CD14-positive monocyte (primary cell): Measurements from ENCODE around the gene TAF4. TPM values are rescaled to one million over a fixed set of nuclear protein-coding genes. Genes with fewer than 3 reads are reported as not detected.

Experiments used
- DNase-seq, 3 donors: peaks; one replicate each; pipeline ENCODE4 v3.0.0-alpha.2; 2011 to 2022
- H2AFZ ChIP-seq: 2 replicates; pipeline ENCODE4 v1.6.0; 2012; ENCODE audit warnings: mild to moderate bottlenecking, low read depth, low read length, inconsistent platforms; ENCODE audit not compliant: insufficient read depth, poor library complexity, severe bottlenecking
- H3K27ac ChIP-seq, 2 donors: 1 replicate in 1 of 2; 2 replicates in 1 of 2; pipeline ENCODE4 v1.5.1; 2012 to 2013; ENCODE audit warnings: low read length in 2 of 2, control low read depth in 1 of 2, inconsistent platforms in 1 of 2, low read depth in 1 of 2, mild to moderate bottlenecking in 1 of 2
- H3K27me3 ChIP-seq, 2 donors: one replicate each; pipeline versions ENCODE4 v1.6.0 to v1.6.1; 2011 to 2013; ENCODE audit warnings: low read length in 2 of 2; ENCODE audit not compliant: control insufficient read depth in 2 of 2, insufficient read depth in 2 of 2
- H3K36me3 ChIP-seq, 2 donors: replicated peaks in 1 of 2; 1 replicate in 1 of 2; 2 replicates in 1 of 2; pipeline versions ENCODE4 v1.5.1 to v1.6.1; 2012 to 2013; ENCODE audit warnings: low read length in 2 of 2, control low read depth in 1 of 2, inconsistent platforms in 1 of 2, mild to moderate bottlenecking in 1 of 2; ENCODE audit not compliant: insufficient read depth in 2 of 2, control insufficient read depth in 1 of 2
- H3K4me1 ChIP-seq, 2 donors: 1 replicate in 1 of 2; 2 replicates in 1 of 2; pipeline versions ENCODE4 v1.5.1 to v1.6.1; 2012 to 2013; ENCODE audit warnings: low read length in 2 of 2, control low read depth in 1 of 2, inconsistent platforms in 1 of 2, mild to moderate bottlenecking in 1 of 2, moderate library complexity in 1 of 2; ENCODE audit not compliant: insufficient read depth in 2 of 2, control insufficient read depth in 1 of 2
- H3K4me2 ChIP-seq: replicated peaks from 2 replicates; pipeline ENCODE3; 2012; ENCODE audit warnings: low read length, moderate library complexity, mild to moderate bottlenecking; ENCODE audit not compliant: poor library complexity, severe bottlenecking; ENCODE audit errors: extremely low read depth
- H3K4me3 ChIP-seq, 3 experiments: fragments of 200-600 bp in 1 of 3; sonication (generic) in 1 of 3; replicated peaks in 1 of 3; 1 replicate in 2 of 3; 2 replicates in 1 of 3; pipeline ENCODE4 v1.5.1; 2011 to 2013; ENCODE audit warnings: low read length in 3 of 3, mild to moderate bottlenecking in 3 of 3, control low read depth in 2 of 3, low read depth in 2 of 3, inconsistent platforms in 1 of 3, moderate library complexity in 1 of 3
- H3K79me2 ChIP-seq: 2 replicates; pipeline ENCODE4 v1.6.0; 2012; ENCODE audit warnings: mild to moderate bottlenecking, control low read depth, inconsistent platforms, low read length, moderate library complexity; ENCODE audit not compliant: insufficient read depth
- H3K9ac ChIP-seq: 2 replicates; pipeline ENCODE4 v1.6.0; 2017; ENCODE audit warnings: low read length, mild to moderate bottlenecking; ENCODE audit not compliant: insufficient read depth, poor library complexity, severe bottlenecking
- H3K9me3 ChIP-seq, 2 donors: replicated peaks in 1 of 2; 1 replicate in 1 of 2; 2 replicates in 1 of 2; pipeline versions ENCODE4 v1.5.1 to v1.6.1; 2012 to 2013; ENCODE audit warnings: low read length in 2 of 2, control low read depth in 1 of 2; ENCODE audit not compliant: control insufficient read depth in 1 of 2, insufficient read depth in 1 of 2
- H4K20me1 ChIP-seq: 2 replicates; pipeline ENCODE4 v1.6.0; 2012; ENCODE audit warnings: mild to moderate bottlenecking, low read length, control low read depth, moderate library complexity; ENCODE audit not compliant: insufficient read depth
- H3K27ac Mint-ChIP-seq, 7 donors: one replicate each; pipeline ENCODE4 v1.8.0; 2020; ENCODE audit warnings: mild to moderate bottlenecking in 7 of 7, mixed read lengths in 7 of 7, moderate library complexity in 6 of 7, inconsistent platforms in 2 of 7
- H3K27me3 Mint-ChIP-seq, 3 donors: one replicate each; pipeline ENCODE4 v1.8.0; 2021 to 2022; ENCODE audit warnings: low read depth in 3 of 3, mild to moderate bottlenecking in 3 of 3, mixed read lengths in 3 of 3, moderate library complexity in 3 of 3, inconsistent platforms in 1 of 3
- H3K36me3 Mint-ChIP-seq, 2 donors: one replicate each; pipeline ENCODE4 v1.8.0; 2020; ENCODE audit warnings: mixed read lengths in 2 of 2, inconsistent platforms in 1 of 2, mild to moderate bottlenecking in 1 of 2
- H3K4me1 Mint-ChIP-seq: one replicate; pipeline ENCODE4 v1.8.0; 2020; ENCODE audit warnings: mild to moderate bottlenecking, mixed read lengths
- H3K4me3 Mint-ChIP-seq, 2 donors: one replicate each; pipeline ENCODE4 v1.8.0; 2020; ENCODE audit warnings: mild to moderate bottlenecking in 2 of 2, mixed read lengths in 2 of 2, moderate library complexity in 1 of 2
- H3K9me3 Mint-ChIP-seq, 7 donors: one replicate each; pipeline ENCODE4 v1.8.0; 2020 to 2022; ENCODE audit warnings: mixed read lengths in 7 of 7, mild to moderate bottlenecking in 6 of 7, moderate library complexity in 6 of 7, inconsistent platforms in 2 of 7
- WGBS: methylation state at CpG from one replicate; pipeline ENCODE4 v1.1.5; 2013; ENCODE audit warnings: missing lambda C conversion rate; ENCODE audit not compliant: insufficient coverage; 5-methylcytosine and 5-hydroxymethylcytosine counted together
- intact Hi-C, 2 donors: fragments of 100-400 bp; cut with micrococcal nuclease; formaldehyde crosslinking; loops; one replicate each; pipeline versions ENCODE4 v1.15.0 to v1.15.1; 2023
- polyA plus RNA-seq, 3 donors: library from polyadenylated mRNA; depleted of rRNA in 1 of 3; unstranded in 2 of 3; stranded (reverse) in 1 of 3; fragments of 300-500 nt in 2 of 3; fragments of >200 nt in 1 of 3; fragmentation: Illumina TruSeq in 2 of 3; gene quantifications; 1 replicate in 2 of 3; 2 replicates in 1 of 3; pipeline ENCODE4 v1.2.3, GENCODE V29; 2012 to 2021
- TF ChIP-seq, protein P1 (sequence below): fragments of 200-600 bp; IDR thresholded peaks from one replicate; pipeline ENCODE4 v1.8.0; 2022; ENCODE audit warnings: antibody characterized with exemption, mild to moderate bottlenecking

TAF4 gene
- polyA plus RNA-seq, 3 donors, result 0.48 to 14.9 (median 0.99) TPM

DNA sequence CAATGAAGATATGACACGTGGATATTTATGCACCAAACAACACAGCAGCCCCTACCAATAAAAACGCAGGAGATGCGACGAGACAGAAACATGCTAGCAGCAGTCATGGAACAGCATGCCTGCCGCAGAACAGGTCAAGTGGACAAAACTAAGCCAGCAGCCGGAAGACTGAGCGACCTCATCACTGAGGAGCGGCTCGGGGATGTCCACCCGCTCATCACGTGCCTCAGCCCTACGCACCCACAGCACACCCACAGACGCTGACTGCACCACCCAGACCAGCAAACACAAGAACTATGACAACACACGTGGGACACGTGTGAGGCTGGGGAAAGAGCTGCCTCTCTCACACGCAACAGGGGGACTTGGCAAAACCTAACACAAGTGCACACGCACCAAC lies 81.7 kb downstream of the TAF4 start:
- H3K4me1 Mint-ChIP-seq, result peaks cover 15% of the 10 kb centered on the region
- Histone ChIP-seq H3K27ac (peak overlapping the region; percentile 33 to 69), H2AFZ (no peak overlapping the region), H3K4me3 (no peak overlapping the region), H3K79me2 (no peaks in the 10 kb centered on the region), H4K20me1 (peaks cover 7% of the 10 kb centered on the region), H3K36me3 (peaks cover 28 to 53% of the 10 kb centered on the region in 2 donors), H3K9ac (no peak overlapping the region), H3K27me3 (no peaks in the 10 kb centered on the region), H3K9me3 (peaks cover 2 to 28% of the 10 kb centered on the region in 2 donors), H3K4me2 (no peak overlapping the region), H3K4me1 (peaks cover 5 to 12% of the 10 kb centered on the region in 2 donors)
- DNase-seq, result no peak
- intact Hi-C loops, result no loop called here
- H3K36me3 Mint-ChIP-seq, result peaks cover 47 to 72% of the 10 kb centered on the region in 2 donors
- no peak overlapping the region for H3K4me3 Mint-ChIP-seq
- peak overlapping the region in 6 of 7 donors; percentile 37 to 91 (median 76) for H3K27ac Mint-ChIP-seq
- peaks cover 0 to 2% (median 1%) of the 10 kb centered on the region in 3 donors for H3K27me3 Mint-ChIP-seq
- H3K9me3 Mint-ChIP-seq, result peaks cover 2 to 11% (median 10%) of the 10 kb centered on the region in 7 donors
- TF ChIP-seq, protein P1, sequence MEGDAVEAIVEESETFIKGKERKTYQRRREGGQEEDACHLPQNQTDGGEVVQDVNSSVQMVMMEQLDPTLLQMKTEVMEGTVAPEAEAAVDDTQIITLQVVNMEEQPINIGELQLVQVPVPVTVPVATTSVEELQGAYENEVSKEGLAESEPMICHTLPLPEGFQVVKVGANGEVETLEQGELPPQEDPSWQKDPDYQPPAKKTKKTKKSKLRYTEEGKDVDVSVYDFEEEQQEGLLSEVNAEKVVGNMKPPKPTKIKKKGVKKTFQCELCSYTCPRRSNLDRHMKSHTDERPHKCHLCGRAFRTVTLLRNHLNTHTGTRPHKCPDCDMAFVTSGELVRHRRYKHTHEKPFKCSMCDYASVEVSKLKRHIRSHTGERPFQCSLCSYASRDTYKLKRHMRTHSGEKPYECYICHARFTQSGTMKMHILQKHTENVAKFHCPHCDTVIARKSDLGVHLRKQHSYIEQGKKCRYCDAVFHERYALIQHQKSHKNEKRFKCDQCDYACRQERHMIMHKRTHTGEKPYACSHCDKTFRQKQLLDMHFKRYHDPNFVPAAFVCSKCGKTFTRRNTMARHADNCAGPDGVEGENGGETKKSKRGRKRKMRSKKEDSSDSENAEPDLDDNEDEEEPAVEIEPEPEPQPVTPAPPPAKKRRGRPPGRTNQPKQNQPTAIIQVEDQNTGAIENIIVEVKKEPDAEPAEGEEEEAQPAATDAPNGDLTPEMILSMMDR, result no peak
- 90% methylated on average over 13 of the region's 17 CpGs for WGBS

- intact Hi-C loops, result no loop called here
- H3K27me3 Mint-ChIP-seq, result peaks cover 0 to 2% (median 1%) of the 10 kb centered on the region in 3 donors
- no peak overlapping the region for H3K4me2 ChIP-seq
- H3K9me3 Mint-ChIP-seq, result peaks cover 2 to 13% (median 10%) of the 10 kb centered on the region in 7 donors
- no peaks in the 10 kb centered on the region for H3K79me2 ChIP-seq
- no peak overlapping the region for H2AFZ ChIP-seq
- no peak overlapping the region for H3K4me3 ChIP-seq
- peaks cover 7 to 35% of the 10 kb centered on the region in 2 donors for H3K9me3 ChIP-seq
- H4K20me1 ChIP-seq, result peaks cover 7% of the 10 kb centered on the region
- 100% methylated on average over 7 of the region's 11 CpGs for WGBS
- peak overlapping the region in 3 of 7 donors; percentile 22 to 75 (median 38) for H3K27ac Mint-ChIP-seq
- H3K27ac ChIP-seq, result no peak overlapping the region
- peaks cover 24 to 51% of the 10 kb centered on the region in 2 donors for H3K36me3 ChIP-seq
- H3K36me3 Mint-ChIP-seq, result peaks cover 40 to 70% of the 10 kb centered on the region in 2 donors
- no peak overlapping the region for H3K4me3 Mint-ChIP-seq
- no peak overlapping the region for H3K9ac ChIP-seq
- no peaks in the 10 kb centered on the region for H3K27me3 ChIP-seq
- TF ChIP-seq, protein P1, result no peak
- H3K4me1 Mint-ChIP-seq, result peaks cover 15% of the 10 kb centered on the region
- no peak for DNase-seq
- H3K4me1 ChIP-seq, result peaks cover 5 to 12% of the 10 kb centered on the region in 2 donors
These were observed 82.7 kb downstream of the TAF4 start for GRCh38 chr20:61982951-61983315.
